H1 (cell line): Measurements from ENCODE around the gene C3. TPM values are rescaled to one million over a fixed set of nuclear protein-coding genes. Genes with fewer than 3 reads are reported as not detected.

ENCODE experiments used
- CTCF ChIA-PET: fragments of 300-600 bp; sonication (Branson Sonifier 250); formaldehyde crosslinking; loops from one replicate; lab custom pipeline; 2021; ENCODE audit not compliant: partially characterized antibody; lab: Charles Lee
- POLR2A ChIA-PET: fragments of 300-600 bp; sonication (Branson Sonifier 250); formaldehyde crosslinking; loops from one replicate; lab custom pipeline; 2021; ENCODE audit warnings: inconsistent platforms; ENCODE audit not compliant: partially characterized antibody; lab: Charles Lee
- DNase-seq, 2 experiments: peaks; one replicate each; pipeline versions ENCODE4 v3.0.0 to v3.0.0-alpha.2; 2010 to 2022; ENCODE audit warnings: low spot score in 2 of 2, low read depth in 1 of 2, mixed read lengths in 1 of 2
- FAIRE-seq: peaks from 2 replicates; lab custom pipeline; 2011; peaks lifted over from hg19 to GRCh38; lab: Jason Lieb, UNC
- H2AFZ ChIP-seq: 2 replicates; pipeline ENCODE4 v1.8.1; 2012; ENCODE audit warnings: low read length, inconsistent platforms
- H2AK5ac ChIP-seq: 2 replicates; pipeline ENCODE4 v1.6.1; 2013; ENCODE audit warnings: low read depth, low read length
- H2BK120ac ChIP-seq: replicated peaks from 2 replicates; pipeline ENCODE3; 2013; ENCODE audit warnings: low read depth, low read length, inconsistent platforms
- H2BK12ac ChIP-seq: 2 replicates; pipeline ENCODE4 v1.6.1; 2013; ENCODE audit warnings: low read depth, low read length
- H2BK15ac ChIP-seq: 2 replicates; pipeline ENCODE4 v1.6.1; 2013; ENCODE audit warnings: low read length
- H2BK20ac ChIP-seq: 2 replicates; pipeline ENCODE4 v1.6.1; 2013; ENCODE audit warnings: low read length
- H2BK5ac ChIP-seq: 2 replicates; pipeline ENCODE4 v1.6.1; 2013; ENCODE audit warnings: low read depth, low read length
- H3K14ac ChIP-seq: 2 replicates; pipeline ENCODE4 v1.6.1; 2013; ENCODE audit warnings: inconsistent platforms; ENCODE audit not compliant: insufficient read length
- H3K18ac ChIP-seq: 2 replicates; pipeline ENCODE4 v1.6.1; 2013; ENCODE audit warnings: low read length; ENCODE audit errors: extremely low read depth
- H3K23ac ChIP-seq: 2 replicates; pipeline ENCODE4 v1.6.1; 2013; ENCODE audit warnings: inconsistent platforms; ENCODE audit not compliant: insufficient read length
- H3K23me2 ChIP-seq: 2 replicates; pipeline ENCODE4 v1.6.1; 2013; ENCODE audit warnings: low read depth, low read length
- H3K27ac ChIP-seq: 2 replicates; pipeline ENCODE4 v1.6.1; 2011; ENCODE audit warnings: low read depth, low read length, inconsistent platforms
- H3K27me3 ChIP-seq, 4 experiments: replicated peaks in 1 of 4; 1 replicate in 1 of 4; 2 replicates in 3 of 4; pipeline versions ENCODE4 v1.6.1 to v1.8.1; 2011 to 2013; ENCODE audit warnings: low read length in 3 of 4, mild to moderate bottlenecking in 3 of 4, inconsistent platforms in 2 of 4, mixed read lengths in 2 of 4, moderate library complexity in 1 of 4; ENCODE audit not compliant: control insufficient read depth in 3 of 4, insufficient read depth in 3 of 4; ENCODE audit errors: extremely low read depth in 1 of 4
- H3K36me3 ChIP-seq, 4 experiments: 2 replicates each; pipeline versions ENCODE4 v1.6.1 to v1.8.1; 2011 to 2013; ENCODE audit warnings: mild to moderate bottlenecking in 4 of 4, low read length in 3 of 4, moderate library complexity in 2 of 4, control low read depth in 1 of 4, inconsistent platforms in 1 of 4; ENCODE audit not compliant: insufficient read depth in 4 of 4, control insufficient read depth in 2 of 4
- H3K4ac ChIP-seq: replicated peaks from 2 replicates; pipeline ENCODE3; 2013; ENCODE audit warnings: low read length, low read depth, mixed read lengths, inconsistent platforms; ENCODE audit not compliant: insufficient read length
- H3K4me1 ChIP-seq, 4 experiments: replicated peaks in 1 of 4; 1 replicate in 1 of 4; 2 replicates in 3 of 4; pipeline versions ENCODE4 v1.6.1 to v1.8.1; 2011 to 2013; ENCODE audit warnings: low read length in 3 of 4, inconsistent platforms in 2 of 4, mixed read lengths in 1 of 4; ENCODE audit not compliant: insufficient read depth in 4 of 4, control insufficient read depth in 3 of 4
- H3K4me2 ChIP-seq, 2 experiments: 2 replicates each; pipeline versions ENCODE4 v1.6.1 to v1.8.1; 2011 to 2013; ENCODE audit warnings: low read depth in 2 of 2, low read length in 2 of 2, control low read depth in 1 of 2, inconsistent platforms in 1 of 2, mild to moderate bottlenecking in 1 of 2; ENCODE audit not compliant: insufficient read depth in 1 of 2
- H3K4me3 ChIP-seq, 4 experiments: fragments of 200-600, 300-600 bp in 1 of 4; sonication (generic), shearing (Covaris generic), sonication (Bioruptor Twin) in 1 of 4; 2 replicates each; pipeline versions ENCODE4 v1.5.1 to v1.8.1; 2011 to 2016; ENCODE audit warnings: low read length in 4 of 4, low read depth in 3 of 4, control low read depth in 2 of 4, inconsistent platforms in 2 of 4, mild to moderate bottlenecking in 2 of 4, mixed read lengths in 1 of 4, moderate library complexity in 1 of 4; ENCODE audit not compliant: insufficient read depth in 2 of 4; ENCODE audit errors: extremely low read depth in 1 of 4
- H3K56ac ChIP-seq: replicated peaks from 2 replicates; pipeline ENCODE3; 2013; ENCODE audit warnings: low read depth, mild to moderate bottlenecking, mixed read lengths, low read length, inconsistent platforms; ENCODE audit not compliant: insufficient read length
- H3K79me1 ChIP-seq: 2 replicates; pipeline ENCODE4 v1.6.1; 2013; ENCODE audit warnings: low read depth, low read length, control low read depth
- H3K79me2 ChIP-seq, 2 experiments: 2 replicates each; pipeline versions ENCODE4 v1.6.1 to v1.8.1; 2012 to 2013; ENCODE audit warnings: low read length in 2 of 2, mild to moderate bottlenecking in 2 of 2, inconsistent platforms in 1 of 2; ENCODE audit not compliant: insufficient read depth in 2 of 2, control insufficient read depth in 1 of 2
- H3K9ac ChIP-seq, 4 experiments: replicated peaks in 1 of 4; 1 replicate in 1 of 4; 2 replicates in 3 of 4; pipeline versions ENCODE4 v1.6.1 to v1.8.1; 2011 to 2013; ENCODE audit warnings: low read depth in 3 of 4, low read length in 3 of 4, control low read depth in 2 of 4, mild to moderate bottlenecking in 2 of 4, moderate library complexity in 2 of 4, inconsistent platforms in 1 of 4; ENCODE audit errors: extremely low read depth in 1 of 4
- H3K9me3 ChIP-seq, 2 experiments: 2 replicates each; pipeline versions ENCODE4 v1.6.1 to v1.8.1; 2012 to 2013; ENCODE audit warnings: mild to moderate bottlenecking in 2 of 2, moderate library complexity in 2 of 2, control low read depth in 1 of 2, inconsistent platforms in 1 of 2, low read depth in 1 of 2, low read length in 1 of 2, mixed read lengths in 1 of 2; ENCODE audit not compliant: insufficient read depth in 2 of 2
- H4K20me1 ChIP-seq, 2 experiments: replicated peaks in 1 of 2; 2 replicates each; pipeline versions ENCODE3 to v1.8.1; 2011 to 2013; ENCODE audit warnings: inconsistent platforms in 2 of 2, low read length in 2 of 2, mild to moderate bottlenecking in 1 of 2; ENCODE audit not compliant: insufficient read depth in 2 of 2, control insufficient read depth in 1 of 2
- H4K5ac ChIP-seq: 2 replicates; pipeline ENCODE4 v1.6.1; 2013; ENCODE audit warnings: low read length, low read depth, mixed read lengths, inconsistent platforms; ENCODE audit not compliant: insufficient read length
- H4K8ac ChIP-seq: 2 replicates; pipeline ENCODE4 v1.8.0; 2013; ENCODE audit warnings: mild to moderate bottlenecking, moderate library complexity, low read length, inconsistent platforms; ENCODE audit not compliant: insufficient read depth; ENCODE audit errors: extremely low read depth
- H4K91ac ChIP-seq: replicated peaks from 2 replicates; pipeline ENCODE3; 2013; ENCODE audit warnings: low read length, mixed read lengths, inconsistent platforms; ENCODE audit not compliant: insufficient read length
- BACH1 ChIP-seq: IDR thresholded peaks from 2 replicates; pipeline ENCODE4 v1.6.1; 2012; ENCODE audit warnings: low read length, improper control_type of control experiment
- CBX8 ChIP-seq: fragments of 300-800, 300-1000 bp; sonication (generic); IDR thresholded peaks from 2 replicates; pipeline ENCODE4 v1.7.1; 2016; ENCODE audit warnings: low read depth, low read length, borderline replicate concordance
- CEBPB ChIP-seq: IDR thresholded peaks from 2 replicates; pipeline ENCODE4 v1.6.1; 2012; ENCODE audit warnings: low read depth, low read length
- CHD2 ChIP-seq: IDR thresholded peaks from 2 replicates; pipeline ENCODE4 v1.6.1; 2012; ENCODE audit warnings: low read length, improper control_type of control experiment
- POLR2AphosphoS5 ChIP-seq: IDR thresholded peaks from 2 replicates; pipeline ENCODE4 v1.6.1; 2011; ENCODE audit warnings: low read depth, low read length
- TAF1 ChIP-seq: IDR thresholded peaks from 2 replicates; pipeline ENCODE4 v1.6.1; 2011; ENCODE audit warnings: mild to moderate bottlenecking, low read depth, low read length
- TEAD4 ChIP-seq: IDR thresholded peaks from 2 replicates; pipeline ENCODE4 v1.6.1; 2012; ENCODE audit warnings: low read depth, low read length, inconsistent platforms, mixed read lengths
- WGBS, 2 experiments: shearing (Covaris generic) in 1 of 2; methylation state at CpG; one replicate each; pipeline versions ENCODE4 v1.1.6 to v1.1.7; 2013 to 2015; ENCODE audit warnings: low lambda C conversion rate in 2 of 2, mixed read lengths in 2 of 2, inconsistent platforms in 1 of 2, low coverage in 1 of 2, missing lambda C conversion rate in 1 of 2; ENCODE audit not compliant: insufficient replicate concordance in 2 of 2, insufficient coverage in 1 of 2, insufficient read length in 1 of 2; ENCODE audit errors: extremely low coverage in 1 of 2, missing lambda C conversion rate in 1 of 2; 5-methylcytosine and 5-hydroxymethylcytosine counted together
- polyA plus RNA-seq, 7 experiments: library from polyadenylated mRNA; depleted of rRNA in 3 of 7; stranded (reverse) in 5 of 7; unstranded in 2 of 7; fragments of >200 nt in 5 of 7; fragments of 200-250 nt in 2 of 7; gene quantifications; 1 replicate in 5 of 7; 2 replicates in 1 of 7; 4 replicates in 1 of 7; pipeline versions ENCODE4 v1.2.1 to v1.2.3, GENCODE V29; 2011 to 2013; ENCODE audit warnings: missing spikeins in 2 of 7, mixed read lengths in 2 of 7
- total RNA-seq: library from RNA; stranded (reverse); fragmentation: NEBNext Ultra II Directional; extraction: Animal tissue kit (Norgen Biotek cat#: 25700); gene quantifications from 2 replicates; pipeline ENCODE4 v1.2.1, GENCODE V29; 2021
- TF ChIP-seq, protein P1 (sequence below): IDR thresholded peaks from 2 replicates; pipeline ENCODE4 v1.6.1; 2011; ENCODE audit warnings: low read length, improper control_type of control experiment

C3 gene
- total and polyA plus RNA-seq, 2 of the 8 experiments (the other 6 are each of a cell fraction or from before 2014, with no cell fraction given): 6.4 to 12.8 TPM

DNA sequence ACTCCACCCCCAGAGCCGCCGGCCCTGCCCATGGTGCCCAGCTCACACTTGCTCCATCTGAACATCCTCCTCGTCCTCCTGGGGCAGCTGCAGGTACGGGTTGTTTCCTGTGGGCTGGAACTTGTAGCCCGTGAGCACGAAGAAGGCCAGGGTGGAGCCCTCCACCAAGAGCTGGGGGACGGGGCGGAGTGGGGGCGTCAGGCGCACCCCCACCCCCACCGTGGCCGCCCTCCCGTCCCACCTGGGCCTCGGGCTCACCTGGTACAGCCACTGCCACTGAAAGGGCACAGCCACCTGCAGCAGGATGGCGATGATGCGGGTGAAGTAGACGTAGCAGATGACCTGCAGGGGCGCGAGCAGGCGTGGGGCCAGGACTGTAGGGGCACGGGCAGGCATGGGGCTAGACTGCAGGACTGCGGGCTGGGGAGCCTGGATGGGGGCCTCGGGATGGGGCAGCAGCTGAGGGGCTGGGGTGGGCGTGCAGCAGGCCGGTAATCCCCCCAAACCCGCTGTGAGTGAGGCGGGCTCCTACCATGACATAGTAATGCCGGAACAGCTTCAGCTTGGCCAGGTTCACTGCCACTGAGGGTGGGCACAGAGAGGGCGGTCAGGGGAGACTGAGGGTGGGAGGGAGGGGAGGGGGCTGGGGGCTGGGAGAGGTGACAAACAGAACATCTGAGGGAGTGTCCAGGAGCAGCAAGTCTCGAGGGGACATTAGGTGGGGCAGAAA is 10.7 kb upstream of the C3 start:
- ChIA-PET POLR2A (interaction anchor here (3.2 kb wide), 1 partner anchor 22 kb away, joined by 14 read pairs; no protein-coding TSS in a partner anchor), CTCF (interaction anchor here (1.0 to 2.3 kb wide), 2 partner anchors 15 to 21 kb away, joined by 3 to 5 read pairs; no protein-coding TSS in a partner anchor)
- Histone ChIP-seq H3K4me1 (peaks cover 0 to 20% (median 8%) of the 10 kb centered on the region in 4 experiments; a peak in 6 of 7 replicates), H3K23ac (no peak overlapping the region), H3K9me3 (no peaks in the 10 kb centered on the region), H4K20me1 (peaks cover 0 to 8% of the 10 kb centered on the region in 2 experiments), H2AFZ (no peak overlapping the region), H3K4me2 (peak overlapping the region in 1 of 2 experiments; percentile 50; a peak in 1 of 4 replicates), H2BK15ac (no peak overlapping the region), H3K27ac (no peak overlapping the region), H3K14ac (no peak overlapping the region), H2BK20ac (no peak overlapping the region), H3K4ac (no peak overlapping the region), H2BK5ac (no peak overlapping the region), H3K36me3 (peaks cover 0 to 5% (median 0%) of the 10 kb centered on the region in 4 experiments; a peak in 1 of 8 replicates), H3K4me3 (no peak overlapping the region), H4K8ac (no peak overlapping the region), H3K23me2 (no peaks in the 10 kb centered on the region; the same call in 1 of the 2 replicates), H3K9ac (no peak overlapping the region), H3K27me3 (no peaks in the 10 kb centered on the region), H2BK120ac (no peak overlapping the region), H3K79me2 (no peaks in the 10 kb centered on the region), H2BK12ac (no peak overlapping the region), H3K18ac (no peak overlapping the region), H2AK5ac (no peak overlapping the region), H3K79me1 (no peaks in the 10 kb centered on the region; the same call in 1 of the 2 replicates), H3K56ac (no peak overlapping the region), H4K91ac (no peak overlapping the region), H4K5ac (no peak overlapping the region)
- TF ChIP-seq CHD2 (no peak), BACH1 (no peak), CBX8 (no peak), TAF1 (no peak), TEAD4 (no peak), POLR2AphosphoS5 (no peak), CEBPB (no peak)
- TF ChIP-seq, protein P1, sequence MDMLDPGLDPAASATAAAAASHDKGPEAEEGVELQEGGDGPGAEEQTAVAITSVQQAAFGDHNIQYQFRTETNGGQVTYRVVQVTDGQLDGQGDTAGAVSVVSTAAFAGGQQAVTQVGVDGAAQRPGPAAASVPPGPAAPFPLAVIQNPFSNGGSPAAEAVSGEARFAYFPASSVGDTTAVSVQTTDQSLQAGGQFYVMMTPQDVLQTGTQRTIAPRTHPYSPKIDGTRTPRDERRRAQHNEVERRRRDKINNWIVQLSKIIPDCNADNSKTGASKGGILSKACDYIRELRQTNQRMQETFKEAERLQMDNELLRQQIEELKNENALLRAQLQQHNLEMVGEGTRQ: no peak
- no peak for FAIRE-seq
- DNase-seq: no peak
- WGBS, 2 experiments: 89% methylated on average over 18 of the region's 30 CpGs; no CpG with 5 or more reads in 1 of the 2 experiments
